Esophagus squamous epithelium (tissue), 5 donors: ENCODE measurements around the gene DDX20. TPM values are rescaled to one million over a fixed set of nuclear protein-coding genes. Genes with fewer than 3 reads are reported as not detected.

Experiments
- DNase-seq: peaks from one replicate; lab custom pipeline; 2025; lab: John Stamatoyannopoulos, UW
- H3K27ac ChIP-seq, 4 donors: fragments of 200-600 bp; sonication (generic); one replicate each; pipeline ENCODE4 v1.5.1; 2016 to 2019; ENCODE audit warnings: mild to moderate bottlenecking in 1 of 4
- H3K27me3 ChIP-seq, 4 donors: fragments of 200-600 bp; sonication (generic); 1 replicate in 3 of 4; 2 replicates in 1 of 4; pipeline versions ENCODE4 v1.5.1 to v1.6.0; 2017 to 2021; ENCODE audit warnings: antibody characterized with exemption in 1 of 4
- H3K36me3 ChIP-seq, 3 donors: fragments of 200-600 bp; sonication (generic); one replicate each; pipeline ENCODE4 v1.5.1; 2016 to 2019
- H3K4me1 ChIP-seq, 3 donors: fragments of 200-600 bp; sonication (generic); one replicate each; pipeline ENCODE4 v1.5.1; 2017 to 2019
- H3K4me3 ChIP-seq, 4 donors: fragments of 200-600 bp; sonication (generic); 1 replicate in 3 of 4; 2 replicates in 1 of 4; pipeline ENCODE4 v1.5.1; 2016 to 2019; ENCODE audit warnings: mild to moderate bottlenecking in 2 of 4, moderate library complexity in 1 of 4
- H3K9me3 ChIP-seq, 3 donors: fragments of 200-600 bp; sonication (generic); one replicate each; pipeline ENCODE4 v1.5.1; 2016 to 2019
- POLR2A ChIP-seq, 4 donors: fragments of 450-650 bp; IDR thresholded peaks; one replicate each; pipeline ENCODE4 v1.6.1; 2017; ENCODE audit warnings: antibody characterized with exemption in 4 of 4, mild to moderate bottlenecking in 4 of 4, moderate library complexity in 3 of 4
- WGBS, 2 donors: methylation state at CpG; one replicate each; pipeline ENCODE4 v1.1.5; 2018; 5-methylcytosine and 5-hydroxymethylcytosine counted together
- intact Hi-C: fragments of 100-400 bp; cut with DNase I; formaldehyde crosslinking; loops from one replicate; pipeline ENCODE4 v1.15.0; 2022
- total RNA-seq, 4 donors: library from RNA; depleted of rRNA; stranded (reverse); fragments of >200 nt; gene quantifications; one replicate each; pipeline ENCODE4 v1.1.0, GENCODE V29; 2016
- TF ChIP-seq, protein P1 (sequence below), 6 experiments: fragments of 450-650 bp in 4 of 6; fragments of 200-600 bp in 2 of 6; sonication (generic) in 2 of 6; IDR thresholded peaks; one replicate each; pipeline ENCODE4 v1.5.1; 2016 to 2019; ENCODE audit warnings: antibody characterized with exemption in 6 of 6, mild to moderate bottlenecking in 4 of 6, moderate library complexity in 4 of 6
- donor health status: DM: yes; HTN: yes; CAD: no.

The DDX20 gene
- total RNA-seq, 4 donors from 2014 or later: 7.2 to 23.8 (median 11.5) TPM

DNA sequence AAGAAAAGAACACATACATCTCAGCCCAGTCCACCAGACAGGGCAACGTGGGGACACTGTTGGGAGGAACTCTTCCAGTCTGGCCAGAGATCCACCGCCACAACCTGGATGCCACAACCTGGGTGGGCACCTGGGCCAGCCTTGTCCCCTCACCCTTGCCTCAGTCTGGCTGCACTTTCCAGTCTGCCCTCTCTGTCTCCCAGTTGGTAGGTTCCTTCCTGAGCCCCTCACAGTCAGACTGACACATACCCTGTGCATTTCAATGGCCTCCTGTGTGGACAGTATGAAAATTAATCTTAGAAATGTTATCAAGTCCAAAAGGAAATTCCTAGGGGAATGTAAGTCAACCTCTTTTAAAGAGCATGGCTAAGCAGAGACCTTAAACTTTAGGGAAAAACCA, 49.5 kb downstream of the DDX20 start:
- H3K36me3 ChIP-seq: no peaks in the 10 kb centered on the region
- H3K9me3 ChIP-seq: no peaks in the 10 kb centered on the region
- TF ChIP-seq, protein P1, sequence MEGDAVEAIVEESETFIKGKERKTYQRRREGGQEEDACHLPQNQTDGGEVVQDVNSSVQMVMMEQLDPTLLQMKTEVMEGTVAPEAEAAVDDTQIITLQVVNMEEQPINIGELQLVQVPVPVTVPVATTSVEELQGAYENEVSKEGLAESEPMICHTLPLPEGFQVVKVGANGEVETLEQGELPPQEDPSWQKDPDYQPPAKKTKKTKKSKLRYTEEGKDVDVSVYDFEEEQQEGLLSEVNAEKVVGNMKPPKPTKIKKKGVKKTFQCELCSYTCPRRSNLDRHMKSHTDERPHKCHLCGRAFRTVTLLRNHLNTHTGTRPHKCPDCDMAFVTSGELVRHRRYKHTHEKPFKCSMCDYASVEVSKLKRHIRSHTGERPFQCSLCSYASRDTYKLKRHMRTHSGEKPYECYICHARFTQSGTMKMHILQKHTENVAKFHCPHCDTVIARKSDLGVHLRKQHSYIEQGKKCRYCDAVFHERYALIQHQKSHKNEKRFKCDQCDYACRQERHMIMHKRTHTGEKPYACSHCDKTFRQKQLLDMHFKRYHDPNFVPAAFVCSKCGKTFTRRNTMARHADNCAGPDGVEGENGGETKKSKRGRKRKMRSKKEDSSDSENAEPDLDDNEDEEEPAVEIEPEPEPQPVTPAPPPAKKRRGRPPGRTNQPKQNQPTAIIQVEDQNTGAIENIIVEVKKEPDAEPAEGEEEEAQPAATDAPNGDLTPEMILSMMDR (IDR thresholded peaks at IDR 0.05): no peak
- TF ChIP-seq POLR2A (IDR thresholded peaks at IDR 0.05): no peak
- H3K27me3 ChIP-seq: no peaks in the 10 kb centered on the region
- intact Hi-C loops: no loop called here
- DNase-seq: no peak
- H3K4me1 ChIP-seq: no peaks in the 10 kb centered on the region
- 72 to 81% methylated on average over 2 of the region's 2 CpGs for WGBS, 2 donors
- H3K4me3 ChIP-seq: no peak overlapping the region
- H3K27ac ChIP-seq: no peak overlapping the region

DNA sequence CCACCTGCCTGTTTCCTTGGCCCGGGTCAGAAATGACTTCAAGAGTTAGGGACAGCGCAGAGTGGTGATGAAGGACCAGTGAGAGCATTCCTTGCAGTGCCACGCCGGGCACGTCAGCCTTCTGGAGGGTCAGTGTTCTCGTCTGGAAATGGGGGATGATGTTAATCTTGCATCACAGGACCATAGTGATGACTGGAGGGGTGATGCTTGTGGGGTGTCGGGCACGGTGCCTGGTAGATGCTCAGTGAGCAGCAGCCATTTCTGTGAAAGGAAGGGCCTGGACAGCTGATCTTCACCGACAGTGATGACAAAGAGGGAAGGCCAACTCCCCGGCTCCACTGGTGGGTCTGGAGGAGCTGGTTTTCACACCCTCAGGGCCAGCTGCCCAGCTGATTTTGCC, 56.2 kb downstream of the DDX20 start:
- no peak overlapping the region for H3K27ac ChIP-seq
- no peaks in the 10 kb centered on the region for H3K36me3 ChIP-seq
- DNase-seq: no peak
- no peaks in the 10 kb centered on the region for H3K4me1 ChIP-seq
- no peaks in the 10 kb centered on the region for H3K27me3 ChIP-seq
- H3K4me3 ChIP-seq: no peak overlapping the region
- H3K9me3 ChIP-seq: no peaks in the 10 kb centered on the region
- WGBS, 2 donors: 56 to 81% methylated on average over 3 to 10 of the region's 10 CpGs
- TF ChIP-seq, protein P1 (IDR thresholded peaks at IDR 0.05): no peak
- no peak for TF ChIP-seq POLR2A (IDR thresholded peaks at IDR 0.05)
- intact Hi-C loops: no loop called here

GRCh38 chr1:111812306-111812705, 56.6 kb downstream of the DDX20 start:
- Histone ChIP-seq H3K27ac (no peak overlapping the region), H3K27me3 (no peaks in the 10 kb centered on the region), H3K9me3 (no peaks in the 10 kb centered on the region), H3K4me1 (no peaks in the 10 kb centered on the region), H3K36me3 (no peaks in the 10 kb centered on the region), H3K4me3 (no peak overlapping the region)
- 93 to 95% methylated on average over 4 of the region's 4 CpGs for WGBS, 2 donors
- TF ChIP-seq POLR2A (IDR thresholded peaks at IDR 0.05): no peak
- TF ChIP-seq, protein P1 (IDR thresholded peaks at IDR 0.05): no peak
- no peak for DNase-seq
- intact Hi-C loops: no loop called here

GRCh38 chr1:111813440-111814304, 58.0 kb downstream of the DDX20 start:
- H3K27ac ChIP-seq: no peak overlapping the region
- no peak for DNase-seq
- no peak for TF ChIP-seq POLR2A (IDR thresholded peaks at IDR 0.05)
- TF ChIP-seq, protein P1 (IDR thresholded peaks at IDR 0.05): no peak
- H3K9me3 ChIP-seq: no peaks in the 10 kb centered on the region
- no peak overlapping the region for H3K4me3 ChIP-seq
- H3K4me1 ChIP-seq: no peaks in the 10 kb centered on the region
- H3K36me3 ChIP-seq: no peaks in the 10 kb centered on the region
- H3K27me3 ChIP-seq: no peaks in the 10 kb centered on the region
- 65 to 68% methylated on average over 12 to 14 of the region's 16 CpGs for WGBS, 2 donors
- intact Hi-C loops: no loop called here

DNA sequence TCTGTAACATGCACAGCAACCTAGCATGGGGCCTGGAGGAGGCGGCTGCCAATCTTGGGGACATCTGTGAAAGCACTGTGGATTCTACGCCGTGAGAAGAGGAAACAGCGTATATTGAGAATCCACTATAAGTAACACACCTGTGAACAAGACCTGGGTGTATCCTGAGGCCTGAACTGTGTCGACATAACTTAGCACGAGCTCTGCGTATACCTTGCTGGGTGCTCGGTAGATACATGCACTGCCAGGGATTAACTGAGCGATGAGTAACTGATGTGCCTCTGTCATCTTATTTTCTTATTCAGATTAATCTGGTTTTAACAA, 58.6 kb downstream of the DDX20 start:
- WGBS, 2 donors: 79 to 88% methylated on average over 9 of the region's 9 CpGs

More for the DNA sequence above, 58.6 kb downstream of the DDX20 start:
- H3K27me3 ChIP-seq: no peaks in the 10 kb centered on the region
- TF ChIP-seq POLR2A (IDR thresholded peaks at IDR 0.05): no peak
- TF ChIP-seq, protein P1 (IDR thresholded peaks at IDR 0.05): no peak
- DNase-seq: no peak
- no peaks in the 10 kb centered on the region for H3K9me3 ChIP-seq
- intact Hi-C loops: no loop called here
- H3K4me3 ChIP-seq: no peak overlapping the region
- H3K36me3 ChIP-seq: no peaks in the 10 kb centered on the region
- no peaks in the 10 kb centered on the region for H3K4me1 ChIP-seq
- no peak overlapping the region for H3K27ac ChIP-seq
